ENCODE measurements around the gene LMO3.

DNA sequence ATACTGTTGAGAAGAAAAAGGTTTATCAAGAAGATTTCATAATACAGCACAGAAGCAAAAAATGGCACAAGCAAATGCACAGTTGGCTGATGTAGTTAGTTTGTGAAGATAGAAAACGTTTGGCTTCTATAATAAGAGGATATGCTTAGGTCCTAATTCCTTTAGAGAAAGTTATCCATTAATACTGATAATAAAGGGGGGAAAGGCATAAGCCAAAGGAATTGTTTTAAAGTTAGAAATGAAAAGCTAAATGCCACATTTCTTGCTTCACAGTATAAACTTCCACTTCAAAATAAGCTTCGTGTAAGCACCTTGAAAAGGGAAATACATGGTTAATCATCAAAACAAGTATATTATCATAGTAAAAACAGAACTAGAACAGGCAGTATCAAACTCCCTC, 12.4 kb downstream of the LMO3 start:
- TF ChIP-seq CTCF (IDR thresholded peaks at IDR 0.05) = no peak
- TF ChIP-seq POLR2AphosphoS5 (IDR thresholded peaks at IDR 0.05) = no peak
